WTC11 (cell line): ENCODE results near the gene CD86. TPM values are rescaled to one million over a fixed set of nuclear protein-coding genes. Genes with fewer than 3 reads are reported as not detected.
"Not testable (repeated sequence)": the region's sequence is repeated elsewhere in the genome, so short reads cannot be mapped to it uniquely, and the experiment has no call there.

Experiments
- ATAC-seq: fragments of 200-7000 bp; cut with Tn5 transposase; 2 replicates; pipeline ENCODE4 v1.10.0; 2021; ENCODE audit warnings: mild to moderate bottlenecking, moderate library complexity
- CTCF ChIA-PET: fragments of 300-600 bp; sonication (Branson Sonifier 250); formaldehyde crosslinking; loops from one replicate; lab custom pipeline; 2021; ENCODE audit warnings: antibody characterized with exemption; lab: Charles Lee
- POLR2A ChIA-PET: fragments of 350-600 bp; sonication (Branson Sonifier 250); formaldehyde crosslinking; loops from one replicate; lab custom pipeline; 2021; ENCODE audit warnings: antibody characterized with exemption; lab: Charles Lee
- DNase-seq: peaks from one replicate; pipeline ENCODE4 v3.0.0; 2021; ENCODE audit warnings: low spot score
- H3K27ac Mint-ChIP-seq: 2 replicates; pipeline ENCODE4 v1.8.0; 2021; ENCODE audit warnings: mixed read lengths
- H3K27me3 Mint-ChIP-seq: 2 replicates; pipeline ENCODE4 v1.8.0; 2021; ENCODE audit warnings: low read depth, mild to moderate bottlenecking, moderate library complexity, mixed read lengths
- H3K36me3 Mint-ChIP-seq: 2 replicates; pipeline ENCODE4 v1.8.0; 2021; ENCODE audit warnings: mixed read lengths
- H3K4me1 Mint-ChIP-seq: 2 replicates; pipeline ENCODE4 v1.8.0; 2022; ENCODE audit warnings: mixed read lengths
- H3K4me3 Mint-ChIP-seq: 2 replicates; pipeline ENCODE4 v1.8.0; 2021; ENCODE audit warnings: mild to moderate bottlenecking, moderate library complexity, mixed read lengths
- H3K9me3 Mint-ChIP-seq: 2 replicates; pipeline ENCODE4 v1.8.0; 2021; ENCODE audit warnings: mixed read lengths
- CREB1 ChIP-seq: sonication (generic); formaldehyde crosslinking; IDR thresholded peaks from 2 replicates; pipeline ENCODE4 v1.8.0; 2023; ENCODE audit warnings: mild to moderate bottlenecking, missing genetic modification reagents
- ETV6 ChIP-seq: sonication (generic); formaldehyde crosslinking; IDR thresholded peaks from 2 replicates; pipeline ENCODE4 v1.8.1; 2022; ENCODE audit warnings: mild to moderate bottlenecking, missing genetic modification reagents
- FOXK1 ChIP-seq: sonication (generic); formaldehyde crosslinking; IDR thresholded peaks from 2 replicates; pipeline ENCODE4 v1.8.0; 2022; ENCODE audit warnings: mild to moderate bottlenecking, moderate library complexity, missing genetic modification reagents
- GABPB1 ChIP-seq: sonication (generic); formaldehyde crosslinking; IDR thresholded peaks from 2 replicates; pipeline ENCODE4 v1.8.1; 2023; ENCODE audit warnings: mild to moderate bottlenecking, missing genetic modification reagents
- JAZF1 ChIP-seq: fragments of 250-450 bp; sonication (Bioruptor Pico); IDR thresholded peaks from 2 replicates; pipeline ENCODE4 v1.9.0; 2021; ENCODE audit warnings: moderate library complexity, mild to moderate bottlenecking, inconsistent platforms
- OVOL2 ChIP-seq: fragments of 250-450 bp; sonication (Bioruptor Pico); IDR thresholded peaks from 2 replicates; pipeline ENCODE4 v1.9.0; 2021; ENCODE audit warnings: mild to moderate bottlenecking, borderline replicate concordance
- ZNF317 ChIP-seq: sonication (generic); formaldehyde crosslinking; IDR thresholded peaks from 2 replicates; pipeline ENCODE4 v1.8.1; 2023; ENCODE audit warnings: low read depth, mild to moderate bottlenecking, moderate library complexity, missing genetic modification reagents, borderline replicate concordance
- ZNF671 ChIP-seq: fragments of 250-450 bp; sonication (Bioruptor Pico); IDR thresholded peaks from 2 replicates; pipeline ENCODE4 v1.8.0; 2021; ENCODE audit warnings: mild to moderate bottlenecking
- total RNA-seq: library from RNA; stranded (reverse); gene quantifications from 3 replicates; pipeline ENCODE4 v1.2.3, GENCODE V29; 2021
- TF ChIP-seq, protein P1 (sequence below): sonication (generic); formaldehyde crosslinking; IDR thresholded peaks from 2 replicates; pipeline ENCODE4 v1.8.0; 2022; ENCODE audit warnings: mild to moderate bottlenecking, missing genetic modification reagents
- TF ChIP-seq, protein P2 (sequence below): sonication (generic); formaldehyde crosslinking; IDR thresholded peaks from 2 replicates; pipeline ENCODE4 v1.8.1; 2023; ENCODE audit warnings: mild to moderate bottlenecking, missing genetic modification reagents
- TF ChIP-seq, protein P3 (sequence below): sonication (generic); formaldehyde crosslinking; IDR thresholded peaks from 2 replicates; pipeline ENCODE4 v1.8.1; 2022; ENCODE audit warnings: missing genetic modification reagents, borderline replicate concordance
- TF ChIP-seq, protein P4 (sequence below): sonication (generic); formaldehyde crosslinking; IDR thresholded peaks from 2 replicates; pipeline ENCODE4 v1.8.0; 2023; ENCODE audit warnings: missing genetic modification reagents, mild to moderate bottlenecking, borderline replicate concordance
- TF ChIP-seq, protein P5 (sequence below): sonication (generic); formaldehyde crosslinking; IDR thresholded peaks from 2 replicates; pipeline ENCODE4 v1.8.1; 2022; ENCODE audit warnings: low read depth, mild to moderate bottlenecking, moderate library complexity, missing genetic modification reagents, borderline replicate concordance
- TF ChIP-seq, protein P6 (sequence below): fragments of 250-450 bp; sonication (Bioruptor Pico); IDR thresholded peaks from 2 replicates; pipeline ENCODE4 v1.9.0; 2021; ENCODE audit warnings: mild to moderate bottlenecking
- TF ChIP-seq, protein P7 (sequence below): sonication (generic); formaldehyde crosslinking; IDR thresholded peaks from 2 replicates; pipeline ENCODE4 v1.8.1; 2023; ENCODE audit warnings: mild to moderate bottlenecking, missing genetic modification reagents, borderline replicate concordance
- TF ChIP-seq, protein P8 (sequence below): fragments of 250-450 bp; sonication (Bioruptor Pico); IDR thresholded peaks from 2 replicates; pipeline ENCODE4 v2.1.2; 2022; ENCODE audit warnings: mild to moderate bottlenecking, moderate library complexity

Gene CD86
- total RNA-seq, 1 experiment from 2014 or later, result 0.61 TPM

DNA sequence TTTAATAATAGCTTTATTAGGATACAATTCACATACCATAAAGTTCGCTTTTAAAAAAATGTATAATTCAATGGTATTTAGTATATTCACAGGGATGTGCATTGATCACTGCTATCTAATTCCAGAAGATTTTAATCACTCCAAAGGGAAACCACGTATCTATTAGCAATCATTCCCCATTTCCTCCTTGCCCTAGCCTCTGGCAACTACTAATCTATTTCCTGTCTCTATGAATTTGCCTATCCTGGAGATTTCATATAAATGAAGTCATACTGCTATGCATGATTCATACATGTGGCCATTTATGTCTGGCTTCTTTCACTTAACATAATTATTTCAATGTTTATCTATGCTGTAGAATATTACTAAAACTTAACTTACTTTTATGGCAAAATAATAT is 96.3 kb downstream of the CD86 start (continued):
- TF ChIP-seq OVOL2 (CRISPR knock-in tag), result no peak
- TF ChIP-seq, protein P1, sequence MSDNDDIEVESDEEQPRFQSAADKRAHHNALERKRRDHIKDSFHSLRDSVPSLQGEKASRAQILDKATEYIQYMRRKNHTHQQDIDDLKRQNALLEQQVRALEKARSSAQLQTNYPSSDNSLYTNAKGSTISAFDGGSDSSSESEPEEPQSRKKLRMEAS (CRISPR knock-in tag), result no peak
- no peak for TF ChIP-seq GABPB1 (CRISPR knock-in tag)
- TF ChIP-seq, protein P2, sequence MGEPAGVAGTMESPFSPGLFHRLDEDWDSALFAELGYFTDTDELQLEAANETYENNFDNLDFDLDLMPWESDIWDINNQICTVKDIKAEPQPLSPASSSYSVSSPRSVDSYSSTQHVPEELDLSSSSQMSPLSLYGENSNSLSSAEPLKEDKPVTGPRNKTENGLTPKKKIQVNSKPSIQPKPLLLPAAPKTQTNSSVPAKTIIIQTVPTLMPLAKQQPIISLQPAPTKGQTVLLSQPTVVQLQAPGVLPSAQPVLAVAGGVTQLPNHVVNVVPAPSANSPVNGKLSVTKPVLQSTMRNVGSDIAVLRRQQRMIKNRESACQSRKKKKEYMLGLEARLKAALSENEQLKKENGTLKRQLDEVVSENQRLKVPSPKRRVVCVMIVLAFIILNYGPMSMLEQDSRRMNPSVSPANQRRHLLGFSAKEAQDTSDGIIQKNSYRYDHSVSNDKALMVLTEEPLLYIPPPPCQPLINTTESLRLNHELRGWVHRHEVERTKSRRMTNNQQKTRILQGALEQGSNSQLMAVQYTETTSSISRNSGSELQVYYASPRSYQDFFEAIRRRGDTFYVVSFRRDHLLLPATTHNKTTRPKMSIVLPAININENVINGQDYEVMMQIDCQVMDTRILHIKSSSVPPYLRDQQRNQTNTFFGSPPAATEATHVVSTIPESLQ, result no peak
- TF ChIP-seq, protein P3, sequence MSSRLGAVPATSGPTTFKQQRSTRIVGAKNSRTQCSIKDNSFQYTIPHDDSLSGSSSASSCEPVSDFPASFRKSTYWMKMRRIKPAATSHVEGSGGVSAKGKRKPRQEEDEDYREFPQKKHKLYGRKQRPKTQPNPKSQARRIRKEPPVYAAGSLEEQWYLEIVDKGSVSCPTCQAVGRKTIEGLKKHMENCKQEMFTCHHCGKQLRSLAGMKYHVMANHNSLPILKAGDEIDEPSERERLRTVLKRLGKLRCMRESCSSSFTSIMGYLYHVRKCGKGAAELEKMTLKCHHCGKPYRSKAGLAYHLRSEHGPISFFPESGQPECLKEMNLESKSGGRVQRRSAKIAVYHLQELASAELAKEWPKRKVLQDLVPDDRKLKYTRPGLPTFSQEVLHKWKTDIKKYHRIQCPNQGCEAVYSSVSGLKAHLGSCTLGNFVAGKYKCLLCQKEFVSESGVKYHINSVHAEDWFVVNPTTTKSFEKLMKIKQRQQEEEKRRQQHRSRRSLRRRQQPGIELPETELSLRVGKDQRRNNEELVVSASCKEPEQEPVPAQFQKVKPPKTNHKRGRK, result no peak

DNA sequence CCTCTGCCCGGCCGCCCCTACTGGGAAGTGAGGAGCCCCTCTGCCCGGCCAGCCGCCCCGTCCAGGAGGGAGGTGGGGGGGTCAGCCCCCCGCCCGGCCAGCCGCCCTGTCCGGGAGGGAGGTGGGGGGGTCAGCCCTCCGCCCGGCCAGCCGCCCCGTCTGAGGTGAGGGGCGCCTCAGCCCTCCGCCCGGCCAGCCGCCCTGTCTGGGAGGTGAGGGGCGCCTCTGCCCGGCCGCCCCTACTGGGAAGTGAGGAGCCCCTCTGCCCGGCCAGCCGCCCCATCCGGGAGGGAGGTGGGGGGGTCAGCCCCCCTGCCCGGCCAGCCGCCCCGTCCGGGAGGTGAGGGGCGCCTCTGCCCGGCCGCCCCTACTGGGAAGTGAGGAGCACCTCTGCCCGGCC is 109.8 kb downstream of the CD86 start:
- H3K27me3 Mint-ChIP-seq, ATAC-seq, CTCF ChIA-PET, H3K27ac Mint-ChIP-seq, H3K4me3 Mint-ChIP-seq, DNase-seq, H3K4me1 Mint-ChIP-seq, POLR2A ChIA-PET: not testable (repeated sequence)
- Mint-ChIP-seq H3K9me3 (peaks cover 52% of the 10 kb centered on the region), H3K36me3 (peaks cover 10% of the 10 kb centered on the region)

DNA sequence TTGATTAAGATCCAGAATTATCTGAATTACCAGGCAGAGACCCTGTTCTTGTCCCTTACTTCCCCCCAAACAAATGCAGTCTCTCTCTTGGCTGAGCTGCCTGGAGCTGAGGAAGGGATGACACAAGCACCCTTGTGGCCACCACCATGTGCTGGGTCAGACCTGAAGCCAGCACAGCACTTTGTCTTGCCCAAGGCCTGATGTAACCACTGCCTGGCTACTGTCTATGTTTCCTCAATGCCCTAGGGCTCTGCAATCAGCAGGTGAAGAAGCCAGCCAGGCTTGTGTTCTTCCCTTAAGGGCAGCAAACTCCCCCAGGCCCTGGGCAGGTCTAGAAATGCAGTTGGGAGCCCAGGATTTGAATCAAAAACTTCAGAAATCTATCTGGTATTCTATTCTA is 112.5 kb downstream of the CD86 start:
- no peaks in the 10 kb centered on the region for H3K4me1 Mint-ChIP-seq
- H3K27me3 Mint-ChIP-seq, result no peaks in the 10 kb centered on the region; the same call in 1 of the 2 replicates
- no peak overlapping the region for H3K27ac Mint-ChIP-seq
- H3K9me3 Mint-ChIP-seq, result peaks cover 44% of the 10 kb centered on the region
- no peak for ATAC-seq
- ChIA-PET CTCF (interaction anchor here (1.2 kb wide), 1 partner anchor 133 kb away, joined by 3 read pairs; no protein-coding TSS in a partner anchor), POLR2A (no interaction called here)
- TF ChIP-seq ZNF671 (CRISPR knock-in tag) (no peak), JAZF1 (CRISPR knock-in tag) (no peak), CREB1 (CRISPR knock-in tag) (no peak), FOXK1 (CRISPR knock-in tag) (no peak), ZNF317 (CRISPR knock-in tag) (no peak), ETV6 (no peak), GABPB1 (CRISPR knock-in tag) (no peak)
- TF ChIP-seq, protein P4, sequence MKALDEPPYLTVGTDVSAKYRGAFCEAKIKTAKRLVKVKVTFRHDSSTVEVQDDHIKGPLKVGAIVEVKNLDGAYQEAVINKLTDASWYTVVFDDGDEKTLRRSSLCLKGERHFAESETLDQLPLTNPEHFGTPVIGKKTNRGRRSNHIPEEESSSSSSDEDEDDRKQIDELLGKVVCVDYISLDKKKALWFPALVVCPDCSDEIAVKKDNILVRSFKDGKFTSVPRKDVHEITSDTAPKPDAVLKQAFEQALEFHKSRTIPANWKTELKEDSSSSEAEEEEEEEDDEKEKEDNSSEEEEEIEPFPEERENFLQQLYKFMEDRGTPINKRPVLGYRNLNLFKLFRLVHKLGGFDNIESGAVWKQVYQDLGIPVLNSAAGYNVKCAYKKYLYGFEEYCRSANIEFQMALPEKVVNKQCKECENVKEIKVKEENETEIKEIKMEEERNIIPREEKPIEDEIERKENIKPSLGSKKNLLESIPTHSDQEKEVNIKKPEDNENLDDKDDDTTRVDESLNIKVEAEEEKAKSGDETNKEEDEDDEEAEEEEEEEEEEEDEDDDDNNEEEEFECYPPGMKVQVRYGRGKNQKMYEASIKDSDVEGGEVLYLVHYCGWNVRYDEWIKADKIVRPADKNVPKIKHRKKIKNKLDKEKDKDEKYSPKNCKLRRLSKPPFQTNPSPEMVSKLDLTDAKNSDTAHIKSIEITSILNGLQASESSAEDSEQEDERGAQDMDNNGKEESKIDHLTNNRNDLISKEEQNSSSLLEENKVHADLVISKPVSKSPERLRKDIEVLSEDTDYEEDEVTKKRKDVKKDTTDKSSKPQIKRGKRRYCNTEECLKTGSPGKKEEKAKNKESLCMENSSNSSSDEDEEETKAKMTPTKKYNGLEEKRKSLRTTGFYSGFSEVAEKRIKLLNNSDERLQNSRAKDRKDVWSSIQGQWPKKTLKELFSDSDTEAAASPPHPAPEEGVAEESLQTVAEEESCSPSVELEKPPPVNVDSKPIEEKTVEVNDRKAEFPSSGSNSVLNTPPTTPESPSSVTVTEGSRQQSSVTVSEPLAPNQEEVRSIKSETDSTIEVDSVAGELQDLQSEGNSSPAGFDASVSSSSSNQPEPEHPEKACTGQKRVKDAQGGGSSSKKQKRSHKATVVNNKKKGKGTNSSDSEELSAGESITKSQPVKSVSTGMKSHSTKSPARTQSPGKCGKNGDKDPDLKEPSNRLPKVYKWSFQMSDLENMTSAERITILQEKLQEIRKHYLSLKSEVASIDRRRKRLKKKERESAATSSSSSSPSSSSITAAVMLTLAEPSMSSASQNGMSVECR (CRISPR knock-in tag), result no peak
- TF ChIP-seq, protein P5, sequence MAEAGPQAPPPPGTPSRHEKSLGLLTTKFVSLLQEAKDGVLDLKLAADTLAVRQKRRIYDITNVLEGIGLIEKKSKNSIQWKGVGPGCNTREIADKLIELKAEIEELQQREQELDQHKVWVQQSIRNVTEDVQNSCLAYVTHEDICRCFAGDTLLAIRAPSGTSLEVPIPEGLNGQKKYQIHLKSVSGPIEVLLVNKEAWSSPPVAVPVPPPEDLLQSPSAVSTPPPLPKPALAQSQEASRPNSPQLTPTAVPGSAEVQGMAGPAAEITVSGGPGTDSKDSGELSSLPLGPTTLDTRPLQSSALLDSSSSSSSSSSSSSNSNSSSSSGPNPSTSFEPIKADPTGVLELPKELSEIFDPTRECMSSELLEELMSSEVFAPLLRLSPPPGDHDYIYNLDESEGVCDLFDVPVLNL (CRISPR knock-in tag), result no peak
- TF ChIP-seq, protein P6, sequence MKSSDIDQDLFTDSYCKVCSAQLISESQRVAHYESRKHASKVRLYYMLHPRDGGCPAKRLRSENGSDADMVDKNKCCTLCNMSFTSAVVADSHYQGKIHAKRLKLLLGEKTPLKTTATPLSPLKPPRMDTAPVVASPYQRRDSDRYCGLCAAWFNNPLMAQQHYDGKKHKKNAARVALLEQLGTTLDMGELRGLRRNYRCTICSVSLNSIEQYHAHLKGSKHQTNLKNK (CRISPR knock-in tag), result no peak
- TF ChIP-seq, protein P7, sequence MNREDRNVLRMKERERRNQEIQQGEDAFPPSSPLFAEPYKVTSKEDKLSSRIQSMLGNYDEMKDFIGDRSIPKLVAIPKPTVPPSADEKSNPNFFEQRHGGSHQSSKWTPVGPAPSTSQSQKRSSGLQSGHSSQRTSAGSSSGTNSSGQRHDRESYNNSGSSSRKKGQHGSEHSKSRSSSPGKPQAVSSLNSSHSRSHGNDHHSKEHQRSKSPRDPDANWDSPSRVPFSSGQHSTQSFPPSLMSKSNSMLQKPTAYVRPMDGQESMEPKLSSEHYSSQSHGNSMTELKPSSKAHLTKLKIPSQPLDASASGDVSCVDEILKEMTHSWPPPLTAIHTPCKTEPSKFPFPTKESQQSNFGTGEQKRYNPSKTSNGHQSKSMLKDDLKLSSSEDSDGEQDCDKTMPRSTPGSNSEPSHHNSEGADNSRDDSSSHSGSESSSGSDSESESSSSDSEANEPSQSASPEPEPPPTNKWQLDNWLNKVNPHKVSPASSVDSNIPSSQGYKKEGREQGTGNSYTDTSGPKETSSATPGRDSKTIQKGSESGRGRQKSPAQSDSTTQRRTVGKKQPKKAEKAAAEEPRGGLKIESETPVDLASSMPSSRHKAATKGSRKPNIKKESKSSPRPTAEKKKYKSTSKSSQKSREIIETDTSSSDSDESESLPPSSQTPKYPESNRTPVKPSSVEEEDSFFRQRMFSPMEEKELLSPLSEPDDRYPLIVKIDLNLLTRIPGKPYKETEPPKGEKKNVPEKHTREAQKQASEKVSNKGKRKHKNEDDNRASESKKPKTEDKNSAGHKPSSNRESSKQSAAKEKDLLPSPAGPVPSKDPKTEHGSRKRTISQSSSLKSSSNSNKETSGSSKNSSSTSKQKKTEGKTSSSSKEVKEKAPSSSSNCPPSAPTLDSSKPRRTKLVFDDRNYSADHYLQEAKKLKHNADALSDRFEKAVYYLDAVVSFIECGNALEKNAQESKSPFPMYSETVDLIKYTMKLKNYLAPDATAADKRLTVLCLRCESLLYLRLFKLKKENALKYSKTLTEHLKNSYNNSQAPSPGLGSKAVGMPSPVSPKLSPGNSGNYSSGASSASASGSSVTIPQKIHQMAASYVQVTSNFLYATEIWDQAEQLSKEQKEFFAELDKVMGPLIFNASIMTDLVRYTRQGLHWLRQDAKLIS (CRISPR knock-in tag), result no peak
- TF ChIP-seq, protein P1 (CRISPR knock-in tag), result no peak
- TF ChIP-seq, protein P8, sequence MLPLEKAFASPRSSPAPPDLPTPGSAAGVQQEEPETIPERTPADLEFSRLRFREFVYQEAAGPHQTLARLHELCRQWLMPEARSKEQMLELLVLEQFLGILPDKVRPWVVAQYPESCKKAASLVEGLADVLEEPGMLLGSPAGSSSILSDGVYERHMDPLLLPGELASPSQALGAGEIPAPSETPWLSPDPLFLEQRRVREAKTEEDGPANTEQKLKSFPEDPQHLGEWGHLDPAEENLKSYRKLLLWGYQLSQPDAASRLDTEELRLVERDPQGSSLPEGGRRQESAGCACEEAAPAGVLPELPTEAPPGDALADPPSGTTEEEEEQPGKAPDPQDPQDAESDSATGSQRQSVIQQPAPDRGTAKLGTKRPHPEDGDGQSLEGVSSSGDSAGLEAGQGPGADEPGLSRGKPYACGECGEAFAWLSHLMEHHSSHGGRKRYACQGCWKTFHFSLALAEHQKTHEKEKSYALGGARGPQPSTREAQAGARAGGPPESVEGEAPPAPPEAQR (CRISPR knock-in tag), result no peak
- H3K4me3 Mint-ChIP-seq, result no peak overlapping the region
- no peak for DNase-seq
- peaks cover 10% of the 10 kb centered on the region for H3K36me3 Mint-ChIP-seq
